GM23338 (cell line): ENCODE results near the gene IMMP2L. TPM values are rescaled to one million over a fixed set of nuclear protein-coding genes. Genes with fewer than 3 reads are reported as not detected.

Experiments used
- ATAC-seq: fragments of 200-7000 bp; cut with Tn5 transposase; 3 replicates; pipeline ENCODE4 v1.9.1; 2020
- DNase-seq: peaks from one replicate; pipeline ENCODE4 v3.0.0-alpha.2; 2015; ENCODE audit warnings: low spot score
- H2AFZ ChIP-seq: fragments of 200-600 bp; sonication (generic); 2 replicates; pipeline ENCODE4 v1.8.0; 2016; ENCODE audit warnings: antibody characterized with exemption, mild to moderate bottlenecking, moderate library complexity
- H3F3A ChIP-seq: fragments of 200-600 bp; sonication (generic); replicated peaks from 2 replicates; pipeline ENCODE4 v1.8.0; 2017; ENCODE audit warnings: antibody characterized with exemption, mixed run types, low read depth
- H3K27ac ChIP-seq: fragments of 200-600 bp; sonication (generic); 2 replicates; pipeline ENCODE4 v1.6.1; 2016; ENCODE audit warnings: low read depth
- H3K27me3 ChIP-seq: fragments of 200-600 bp; sonication (generic); 2 replicates; pipeline ENCODE4 v1.8.0; 2016; ENCODE audit warnings: mild to moderate bottlenecking, mixed run types, moderate library complexity; ENCODE audit not compliant: insufficient read depth
- H3K36me3 ChIP-seq: fragments of 200-600 bp; sonication (generic); 2 replicates; pipeline ENCODE4 v1.8.0; 2016; ENCODE audit warnings: mild to moderate bottlenecking; ENCODE audit not compliant: insufficient read depth
- H3K4me1 ChIP-seq: fragments of 200-600 bp; sonication (generic); 2 replicates; pipeline ENCODE4 v1.8.0; 2016; ENCODE audit warnings: mild to moderate bottlenecking, moderate library complexity; ENCODE audit not compliant: insufficient read depth
- H3K4me2 ChIP-seq: fragments of 200-600 bp; sonication (generic); 2 replicates; pipeline ENCODE4 v1.7.1; 2017; ENCODE audit warnings: mixed run types
- H3K4me3 ChIP-seq: fragments of 200-600 bp; sonication (generic); 2 replicates; pipeline ENCODE4 v1.6.1; 2016; ENCODE audit warnings: mixed run types
- H3K79me2 ChIP-seq: fragments of 200-600 bp; sonication (generic); replicated peaks from 2 replicates; pipeline ENCODE4 v1.8.0; 2017; ENCODE audit warnings: mild to moderate bottlenecking; ENCODE audit not compliant: insufficient read depth
- H3K9me2 ChIP-seq: fragments of 200-600 bp; sonication (generic); 2 replicates; pipeline ENCODE4 v1.8.0; 2017; ENCODE audit not compliant: insufficient read depth
- H4K20me1 ChIP-seq: fragments of 200-600 bp; sonication (generic); replicated peaks from 2 replicates; pipeline ENCODE4 v1.8.0; 2017; ENCODE audit warnings: mild to moderate bottlenecking; ENCODE audit not compliant: insufficient read depth
- H3K27ac Mint-ChIP-seq: 2 replicates; pipeline ENCODE4 v1.8.0; 2020; ENCODE audit warnings: inconsistent platforms, mild to moderate bottlenecking, moderate library complexity, mixed read lengths
- H3K27me3 Mint-ChIP-seq: 3 replicates; pipeline ENCODE4 v1.8.0; 2022; ENCODE audit warnings: low read depth, mild to moderate bottlenecking, moderate library complexity, mixed read lengths, inconsistent platforms; ENCODE audit not compliant: insufficient read depth, poor library complexity
- H3K36me3 Mint-ChIP-seq: 3 replicates; pipeline ENCODE4 v1.8.0; 2021; ENCODE audit warnings: low read depth, mild to moderate bottlenecking, inconsistent platforms, moderate library complexity, mixed read lengths
- H3K4me1 Mint-ChIP-seq: 3 replicates; pipeline ENCODE4 v1.8.0; 2020; ENCODE audit warnings: mild to moderate bottlenecking, inconsistent platforms, mixed read lengths
- H3K4me3 Mint-ChIP-seq: 3 replicates; pipeline ENCODE4 v1.8.0; 2021; ENCODE audit warnings: moderate library complexity, mild to moderate bottlenecking, inconsistent platforms, mixed read lengths
- H3K9me3 Mint-ChIP-seq: 3 replicates; pipeline ENCODE4 v1.8.0; 2020; ENCODE audit warnings: moderate library complexity, mild to moderate bottlenecking, inconsistent platforms, mixed read lengths
- CREB1 ChIP-seq: fragments of 250-450 bp; sonication (Bioruptor Pico); IDR thresholded peaks from 2 replicates; pipeline ENCODE4 v1.5.0; 2020; ENCODE audit warnings: low read depth, mild to moderate bottlenecking, moderate library complexity
- CTCF ChIP-seq, 2 experiments: fragments of 200-600 bp in 1 of 2; sonication (generic) in 1 of 2; conservative IDR thresholded peaks; 2 replicates each; pipeline versions ENCODE4 v1.5.1 to v1.6.1; 2016 to 2017; ENCODE audit warnings: antibody characterized with exemption in 2 of 2, low read depth in 2 of 2, mild to moderate bottlenecking in 2 of 2, moderate library complexity in 1 of 2
- ZNF114 ChIP-seq: fragments of 250-450 bp; sonication (Bioruptor Pico); IDR thresholded peaks from 2 replicates; pipeline ENCODE4 v1.5.0; 2020; ENCODE audit warnings: mild to moderate bottlenecking, moderate library complexity
- ZNF331 ChIP-seq: fragments of 250-450 bp; sonication (Bioruptor Pico); IDR thresholded peaks from 2 replicates; pipeline ENCODE4 v1.5.0; 2020; ENCODE audit warnings: low read depth, mild to moderate bottlenecking, moderate library complexity
- polyA plus RNA-seq: library from polyadenylated mRNA; unstranded; fragments of >200 nt; fragmentation: Nextera tagmentation; extraction: Ambion mirVana; gene quantifications from 2 replicates; pipeline ENCODE4 v1.2.1, GENCODE V29; 2016
- total RNA-seq: library from RNA; depleted of rRNA; stranded (reverse); fragments of >200 nt; shearing (Covaris generic); gene quantifications from 2 replicates; pipeline ENCODE4 v1.2.3, GENCODE V29; 2014
- TF ChIP-seq, protein P1 (sequence below): fragments of 250-450 bp; sonication (Bioruptor Pico); IDR thresholded peaks from 2 replicates; pipeline ENCODE4 v1.5.0; 2020; ENCODE audit warnings: mild to moderate bottlenecking, moderate library complexity

IMMP2L gene
- total and polyA plus RNA-seq, 2 experiments from 2014 or later, result 7.3 to 14.0 TPM

DNA sequence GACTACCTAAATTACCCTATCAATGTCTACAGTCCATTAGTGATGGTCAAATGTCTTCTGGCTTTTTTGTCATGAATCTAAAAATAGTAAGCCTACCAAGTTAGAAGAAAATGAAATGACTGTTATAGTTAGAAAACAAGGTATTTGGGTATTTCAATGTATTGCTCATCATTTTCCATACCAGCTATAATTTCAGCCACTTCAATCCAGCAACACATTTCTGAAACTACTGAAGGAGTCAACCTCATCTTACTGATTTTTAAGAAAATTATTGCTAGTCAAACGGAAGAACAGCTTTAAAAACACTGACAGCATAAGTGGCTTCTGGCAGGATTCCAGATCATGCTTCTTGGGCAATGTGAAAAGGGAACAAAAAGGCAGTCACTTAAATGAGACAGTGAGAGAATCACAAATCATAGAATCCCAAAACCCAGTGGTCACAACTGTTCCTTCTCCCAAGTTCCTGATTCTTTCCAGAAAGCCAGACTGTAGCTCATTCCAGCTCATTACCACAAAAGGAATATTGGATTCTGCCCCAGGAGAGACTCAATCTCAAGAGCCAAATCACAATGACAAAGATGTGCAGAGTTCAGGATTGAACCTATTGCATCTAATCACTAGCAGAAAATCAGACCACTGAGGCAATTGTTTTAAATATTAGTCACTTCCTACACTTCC, 532.6 kb downstream of the IMMP2L start:
- Histone ChIP-seq H4K20me1 (no peaks in the 10 kb centered on the region), H3K4me2 (no peak overlapping the region), H3F3A (no peaks in the 10 kb centered on the region), H2AFZ (no peak overlapping the region), H3K4me3 (no peak overlapping the region), H3K4me1 (peaks cover 18% of the 10 kb centered on the region), H3K9me2 (no peaks in the 10 kb centered on the region), H3K27ac (no peak overlapping the region), H3K36me3 (no peaks in the 10 kb centered on the region), H3K79me2 (no peaks in the 10 kb centered on the region), H3K27me3 (no peaks in the 10 kb centered on the region)
- DNase-seq, result no peak
- no peaks in the 10 kb centered on the region for H3K36me3 Mint-ChIP-seq
- no peak overlapping the region for H3K27ac Mint-ChIP-seq
- no peak overlapping the region for H3K4me3 Mint-ChIP-seq
- H3K9me3 Mint-ChIP-seq, result no peaks in the 10 kb centered on the region
- TF ChIP-seq CTCF (conservative IDR thresholded peaks at IDR 0.05; ENCODE audit: low read depth in 2 of 2) (no peak), CREB1 (CRISPR knock-in tag) (no peak), ZNF114 (CRISPR knock-in tag) (no peak), ZNF331 (no peak)
- TF ChIP-seq, protein P1, sequence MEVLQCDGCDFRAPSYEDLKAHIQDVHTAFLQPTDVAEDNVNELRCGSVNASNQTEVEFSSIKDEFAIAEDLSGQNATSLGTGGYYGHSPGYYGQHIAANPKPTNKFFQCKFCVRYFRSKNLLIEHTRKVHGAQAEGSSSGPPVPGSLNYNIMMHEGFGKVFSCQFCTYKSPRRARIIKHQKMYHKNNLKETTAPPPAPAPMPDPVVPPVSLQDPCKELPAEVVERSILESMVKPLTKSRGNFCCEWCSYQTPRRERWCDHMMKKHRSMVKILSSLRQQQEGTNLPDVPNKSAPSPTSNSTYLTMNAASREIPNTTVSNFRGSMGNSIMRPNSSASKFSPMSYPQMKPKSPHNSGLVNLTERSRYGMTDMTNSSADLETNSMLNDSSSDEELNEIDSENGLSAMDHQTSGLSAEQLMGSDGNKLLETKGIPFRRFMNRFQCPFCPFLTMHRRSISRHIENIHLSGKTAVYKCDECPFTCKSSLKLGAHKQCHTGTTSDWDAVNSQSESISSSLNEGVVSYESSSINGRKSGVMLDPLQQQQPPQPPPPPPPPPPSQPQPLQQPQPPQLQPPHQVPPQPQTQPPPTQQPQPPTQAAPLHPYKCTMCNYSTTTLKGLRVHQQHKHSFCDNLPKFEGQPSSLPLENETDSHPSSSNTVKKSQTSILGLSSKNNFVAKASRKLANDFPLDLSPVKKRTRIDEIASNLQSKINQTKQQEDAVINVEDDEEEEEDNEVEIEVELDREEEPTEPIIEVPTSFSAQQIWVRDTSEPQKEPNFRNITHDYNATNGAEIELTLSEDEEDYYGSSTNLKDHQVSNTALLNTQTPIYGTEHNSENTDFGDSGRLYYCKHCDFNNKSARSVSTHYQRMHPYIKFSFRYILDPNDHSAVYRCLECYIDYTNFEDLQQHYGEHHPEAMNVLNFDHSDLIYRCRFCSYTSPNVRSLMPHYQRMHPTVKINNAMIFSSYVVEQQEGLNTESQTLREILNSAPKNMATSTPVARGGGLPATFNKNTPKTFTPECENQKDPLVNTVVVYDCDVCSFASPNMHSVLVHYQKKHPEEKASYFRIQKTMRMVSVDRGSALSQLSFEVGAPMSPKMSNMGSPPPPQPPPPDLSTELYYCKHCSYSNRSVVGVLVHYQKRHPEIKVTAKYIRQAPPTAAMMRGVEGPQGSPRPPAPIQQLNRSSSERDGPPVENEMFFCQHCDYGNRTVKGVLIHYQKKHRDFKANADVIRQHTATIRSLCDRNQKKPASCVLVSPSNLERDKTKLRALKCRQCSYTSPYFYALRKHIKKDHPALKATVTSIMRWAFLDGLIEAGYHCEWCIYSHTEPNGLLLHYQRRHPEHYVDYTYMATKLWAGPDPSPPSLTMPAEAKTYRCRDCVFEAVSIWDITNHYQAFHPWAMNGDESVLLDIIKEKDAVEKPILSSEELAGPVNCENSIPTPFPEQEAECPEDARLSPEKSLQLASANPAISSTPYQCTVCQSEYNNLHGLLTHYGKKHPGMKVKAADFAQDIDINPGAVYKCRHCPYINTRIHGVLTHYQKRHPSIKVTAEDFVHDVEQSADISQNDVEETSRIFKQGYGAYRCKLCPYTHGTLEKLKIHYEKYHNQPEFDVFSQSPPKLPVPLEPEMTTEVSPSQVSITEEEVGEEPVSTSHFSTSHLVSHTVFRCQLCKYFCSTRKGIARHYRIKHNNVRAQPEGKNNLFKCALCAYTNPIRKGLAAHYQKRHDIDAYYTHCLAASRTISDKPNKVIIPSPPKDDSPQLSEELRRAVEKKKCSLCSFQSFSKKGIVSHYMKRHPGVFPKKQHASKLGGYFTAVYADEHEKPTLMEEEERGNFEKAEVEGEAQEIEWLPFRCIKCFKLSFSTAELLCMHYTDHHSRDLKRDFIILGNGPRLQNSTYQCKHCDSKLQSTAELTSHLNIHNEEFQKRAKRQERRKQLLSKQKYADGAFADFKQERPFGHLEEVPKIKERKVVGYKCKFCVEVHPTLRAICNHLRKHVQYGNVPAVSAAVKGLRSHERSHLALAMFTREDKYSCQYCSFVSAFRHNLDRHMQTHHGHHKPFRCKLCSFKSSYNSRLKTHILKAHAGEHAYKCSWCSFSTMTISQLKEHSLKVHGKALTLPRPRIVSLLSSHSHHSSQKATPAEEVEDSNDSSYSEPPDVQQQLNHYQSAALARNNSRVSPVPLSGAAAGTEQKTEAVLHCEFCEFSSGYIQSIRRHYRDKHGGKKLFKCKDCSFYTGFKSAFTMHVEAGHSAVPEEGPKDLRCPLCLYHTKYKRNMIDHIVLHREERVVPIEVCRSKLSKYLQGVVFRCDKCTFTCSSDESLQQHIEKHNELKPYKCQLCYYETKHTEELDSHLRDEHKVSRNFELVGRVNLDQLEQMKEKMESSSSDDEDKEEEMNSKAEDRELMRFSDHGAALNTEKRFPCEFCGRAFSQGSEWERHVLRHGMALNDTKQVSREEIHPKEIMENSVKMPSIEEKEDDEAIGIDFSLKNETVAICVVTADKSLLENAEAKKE (CRISPR knock-in tag), result no peak
- ATAC-seq, result no peak
- peaks cover 41% of the 10 kb centered on the region for H3K4me1 Mint-ChIP-seq
- H3K27me3 Mint-ChIP-seq, result no peaks in the 10 kb centered on the region
